GM18517 (cell line): ENCODE data around the gene JAG2.

Source experiments
- ATAC-seq: cut with Tn5 transposase; IDR thresholded peaks from one replicate; pipeline ENCODE4 v1.9.1; 2021; ENCODE audit warnings: mild to moderate bottlenecking, moderate library complexity; ENCODE audit not compliant: unreplicated experiment

Gene JAG2

GRCh38 chr14:105204206-105204930, 35.8 kb upstream of the JAG2 start:
- ATAC-seq = no peak

- ATAC-seq = no peak
Measured at GRCh38 chr14:105203701-105204100, 35.1 kb upstream of the JAG2 start.

- ATAC-seq = no peak
Measured at GRCh38 chr14:105203057-105203531, 34.5 kb upstream of the JAG2 start.

- ATAC-seq = no peak
Measured at GRCh38 chr14:105201925-105202513, 33.4 kb upstream of the JAG2 start.

GRCh38 chr14:105201156-105201924, 32.8 kb upstream of the JAG2 start:
- ATAC-seq = no peak

GRCh38 chr14:105200641-105201040, 32.1 kb upstream of the JAG2 start:
- no peak for ATAC-seq

GRCh38 chr14:105200074-105200473, 31.5 kb upstream of the JAG2 start:
- ATAC-seq = no peak

- no peak for ATAC-seq
Measured at GRCh38 chr14:105199093-105199492, 30.5 kb upstream of the JAG2 start.

- ATAC-seq = no peak
Measured at GRCh38 chr14:105198588-105198987, 30.0 kb upstream of the JAG2 start.

- ATAC-seq = no peak
Measured at GRCh38 chr14:105197211-105197641, 28.6 kb upstream of the JAG2 start.

- ATAC-seq = no peak
Measured at GRCh38 chr14:105196265-105196960, 27.8 kb upstream of the JAG2 start.

GRCh38 chr14:105195522-105196264, 27.1 kb upstream of the JAG2 start:
- ATAC-seq = no peak

GRCh38 chr14:105195051-105195450, 26.5 kb upstream of the JAG2 start:
- ATAC-seq = no peak

- ATAC-seq = no peak
Measured at GRCh38 chr14:105193916-105194782, 25.6 kb upstream of the JAG2 start.

GRCh38 chr14:105192866-105193731, 24.5 kb upstream of the JAG2 start:
- ATAC-seq = no peak

- ATAC-seq = no peak
Measured at GRCh38 chr14:105187935-105188524, 19.5 kb upstream of the JAG2 start.

GRCh38 chr14:105187116-105187515, 18.5 kb upstream of the JAG2 start:
- no peak for ATAC-seq

GRCh38 chr14:105185973-105186372, 17.4 kb upstream of the JAG2 start:
- ATAC-seq = no peak
